CD4-positive, alpha-beta T cell treated with Interleukin-12 subunit alpha and Interleukin-12 subunit beta, for 1 hour (primary cell): ENCODE results near the gene CLIP2.
"Not testable (repeated sequence)": the region's sequence is repeated elsewhere in the genome, so short reads cannot be mapped to it uniquely, and the experiment has no call there.

Experiments
- DNase-seq: peaks from one replicate; pipeline ENCODE4 v3.0.0-alpha.2; 2020

Gene CLIP2

DNA sequence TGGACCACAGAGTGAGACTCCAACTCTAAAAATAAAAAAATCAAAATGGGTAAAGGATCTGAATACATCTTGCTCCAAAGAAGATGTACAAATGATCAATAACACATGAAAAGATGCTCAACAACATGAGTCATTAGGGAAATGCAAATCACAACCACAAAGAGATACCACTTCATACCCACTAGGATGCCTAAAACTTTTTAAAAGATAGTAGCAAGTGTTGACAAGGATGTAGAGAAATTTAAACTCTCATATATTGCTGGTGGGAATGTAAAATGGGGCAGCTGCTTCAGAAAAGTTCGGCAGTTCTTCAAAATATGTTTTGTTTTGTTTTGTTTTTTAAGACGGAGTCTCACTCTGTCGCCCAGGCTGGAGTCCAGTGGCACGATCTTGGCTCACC, 118.8 kb downstream of the CLIP2 start:
- no peak for DNase-seq

GRCh38 chr7:74409571-74409970, 120.4 kb downstream of the CLIP2 start:
- DNase-seq = no peak

DNA sequence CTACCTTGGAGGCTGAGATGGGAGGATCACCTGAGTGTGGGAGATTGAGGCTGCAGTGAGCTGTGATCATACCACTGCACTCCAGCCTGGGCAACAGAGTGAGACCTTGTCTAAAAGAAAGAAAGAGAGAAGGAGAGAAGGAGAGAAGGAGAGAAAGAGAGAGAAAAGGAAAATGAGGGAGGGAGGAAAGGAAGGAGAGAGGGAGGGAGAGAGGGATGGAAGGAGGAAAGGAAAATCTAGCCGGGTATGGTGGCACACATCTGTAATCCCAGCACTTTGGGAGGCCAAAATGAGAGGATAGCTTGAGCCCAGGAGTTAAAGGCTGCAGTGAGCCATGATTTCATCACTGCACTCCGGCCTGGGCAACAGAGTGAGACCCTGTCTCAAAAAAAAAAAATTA, 121.6 kb downstream of the CLIP2 start:
- no peak for DNase-seq

- DNase-seq = not testable (repeated sequence)
Measured at GRCh38 chr7:74411571-74411970, 122.4 kb downstream of the CLIP2 start.

DNA sequence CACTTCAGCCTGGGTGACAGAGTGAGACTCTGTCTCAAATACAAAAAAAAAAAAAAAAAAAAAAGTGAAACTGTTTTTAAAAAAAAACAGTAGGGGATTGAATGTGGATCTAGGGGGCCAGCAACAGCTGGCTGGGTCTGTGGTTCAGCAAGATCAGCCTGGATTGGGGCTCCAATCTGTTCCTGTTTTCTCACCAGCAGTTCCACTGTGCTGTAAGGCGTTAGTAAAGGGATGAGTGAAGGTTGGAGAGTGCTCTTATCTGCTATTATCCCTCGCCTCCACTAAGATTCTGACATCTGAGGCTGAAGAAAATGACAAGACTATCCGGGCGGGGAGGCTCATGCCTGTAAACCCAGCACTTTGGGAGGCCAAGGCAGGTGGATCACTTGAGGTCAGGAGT, 122.8 kb downstream of the CLIP2 start:
- no peak for DNase-seq

GRCh38 chr7:74412603-74413002, 123.4 kb downstream of the CLIP2 start:
- no peak for DNase-seq

GRCh38 chr7:74414595-74415333, 125.6 kb downstream of the CLIP2 start:
- not testable (repeated sequence) for DNase-seq

DNA sequence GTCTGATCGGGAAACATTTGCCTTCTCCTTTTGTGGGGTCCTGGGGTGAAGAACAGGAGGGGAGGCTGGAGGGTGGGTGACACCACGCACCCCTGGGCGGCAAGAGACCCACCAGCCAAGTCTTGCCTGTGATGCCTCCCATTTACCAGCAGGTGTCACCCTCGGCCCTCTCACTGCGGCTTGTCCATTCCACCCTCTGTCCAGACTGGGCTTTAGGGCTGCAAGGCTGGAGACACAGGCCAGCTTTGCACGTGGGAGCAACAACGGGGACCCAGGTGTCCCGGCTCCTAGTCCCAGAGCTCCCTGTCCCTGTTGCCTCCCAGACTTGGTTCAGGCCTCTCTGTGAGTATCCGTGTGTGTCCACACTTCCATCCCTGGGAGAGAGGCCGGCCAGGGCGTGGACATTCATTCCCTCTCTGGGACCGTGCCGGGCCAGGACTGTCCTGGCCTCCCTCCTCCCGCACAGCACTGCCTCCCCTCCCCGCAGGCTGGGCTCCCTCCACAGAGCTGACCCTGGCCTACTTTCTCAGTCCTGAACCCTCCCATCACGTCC, 128.3 kb downstream of the CLIP2 start:
- peak; percentile 57 for DNase-seq

DNA sequence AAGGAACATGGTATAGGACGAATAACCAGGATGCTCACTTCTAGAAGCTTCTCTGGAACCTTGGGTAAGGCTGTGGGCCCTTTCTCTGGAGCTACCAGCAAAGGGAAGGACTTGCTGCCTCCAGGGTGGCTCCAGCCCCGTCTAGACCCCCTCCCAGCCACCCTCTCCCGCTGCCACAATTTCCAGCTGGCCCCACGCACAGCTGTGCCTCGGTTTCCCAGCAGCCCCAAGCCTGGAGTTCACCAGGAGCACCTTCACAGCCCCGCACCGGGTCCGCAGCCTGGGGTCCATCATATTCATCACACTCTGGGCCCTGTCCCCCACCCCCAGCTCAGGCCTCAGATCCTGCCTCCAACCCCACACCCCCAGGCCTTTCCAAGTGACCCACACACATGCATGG, 128.9 kb downstream of the CLIP2 start:
- DNase-seq = no peak

- no peak for DNase-seq
Measured at GRCh38 chr7:74418538-74418937, 129.3 kb downstream of the CLIP2 start.

- DNase-seq = not testable (repeated sequence)
Measured at GRCh38 chr7:74419232-74419631, 130.0 kb downstream of the CLIP2 start.

- no peak for DNase-seq
Measured at GRCh38 chr7:74420006-74420405, 130.8 kb downstream of the CLIP2 start.

GRCh38 chr7:74424291-74424880, 135.2 kb downstream of the CLIP2 start:
- no peak for DNase-seq

DNA sequence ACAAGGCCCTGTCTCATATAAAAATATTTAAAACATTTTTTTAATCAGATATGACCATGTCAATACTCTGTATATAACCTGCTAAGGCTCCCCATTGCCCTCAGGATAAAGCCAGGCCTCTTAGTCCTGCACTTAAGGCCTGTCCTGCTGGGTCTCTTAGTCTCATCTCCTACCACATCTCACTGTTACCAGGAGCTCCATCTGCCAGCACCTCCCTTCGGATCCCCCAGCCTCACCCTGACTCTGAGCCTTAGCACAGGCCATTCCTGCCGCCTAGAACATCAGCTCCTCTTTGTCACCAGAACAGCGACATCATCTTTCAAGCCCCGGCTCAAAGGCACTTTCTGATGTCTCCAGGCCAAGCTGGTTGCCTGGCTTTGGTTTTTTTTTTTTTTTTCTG, 138.8 kb downstream of the CLIP2 start:
- no peak for DNase-seq

- DNase-seq = no peak
Measured at GRCh38 chr7:74429153-74429747, 140.0 kb downstream of the CLIP2 start.

DNA sequence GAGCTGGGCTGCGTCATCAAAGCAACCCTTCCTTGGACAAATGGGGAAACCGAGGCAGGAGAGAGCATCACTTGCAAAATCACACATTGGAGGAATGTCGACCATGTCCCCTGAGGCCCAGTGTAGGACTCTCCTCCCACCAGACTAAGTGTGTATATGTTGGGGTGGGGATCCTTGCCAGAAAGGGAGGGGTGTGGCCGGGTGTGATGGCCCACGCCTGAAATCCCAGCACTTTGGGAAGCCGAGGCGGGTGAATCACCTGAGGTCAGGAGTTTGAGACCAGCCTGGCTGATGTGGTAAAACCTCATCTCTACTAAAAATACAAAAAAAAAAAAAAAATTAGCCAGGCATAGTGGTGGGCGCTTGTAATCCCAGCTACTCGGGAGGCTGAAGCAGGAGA, 141.2 kb downstream of the CLIP2 start:
- not testable (repeated sequence) for DNase-seq

GRCh38 chr7:74430961-74431466, 141.8 kb downstream of the CLIP2 start:
- no peak for DNase-seq

- not testable (repeated sequence) for DNase-seq
Measured at GRCh38 chr7:74437291-74437571, 148.0 kb downstream of the CLIP2 start.

DNA sequence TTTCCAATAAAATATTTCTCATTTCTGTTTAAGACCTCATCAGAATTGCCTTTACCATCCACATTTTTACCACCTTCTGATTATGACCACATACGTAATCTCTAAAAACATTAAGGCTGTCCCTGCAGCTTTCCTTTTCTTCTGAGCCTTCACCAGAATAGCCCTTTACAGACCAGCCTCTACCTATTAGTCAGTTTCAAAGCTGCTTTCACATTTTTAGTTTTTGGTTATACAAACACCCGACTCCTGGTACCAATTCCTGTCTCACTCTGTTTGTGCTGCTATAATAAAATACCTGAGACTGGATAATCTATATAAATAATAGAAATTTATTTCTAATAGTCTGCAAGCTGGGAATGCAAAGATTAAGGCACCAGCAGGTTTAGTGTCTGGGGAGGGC, 149.1 kb downstream of the CLIP2 start:
- no peak for DNase-seq

DNA sequence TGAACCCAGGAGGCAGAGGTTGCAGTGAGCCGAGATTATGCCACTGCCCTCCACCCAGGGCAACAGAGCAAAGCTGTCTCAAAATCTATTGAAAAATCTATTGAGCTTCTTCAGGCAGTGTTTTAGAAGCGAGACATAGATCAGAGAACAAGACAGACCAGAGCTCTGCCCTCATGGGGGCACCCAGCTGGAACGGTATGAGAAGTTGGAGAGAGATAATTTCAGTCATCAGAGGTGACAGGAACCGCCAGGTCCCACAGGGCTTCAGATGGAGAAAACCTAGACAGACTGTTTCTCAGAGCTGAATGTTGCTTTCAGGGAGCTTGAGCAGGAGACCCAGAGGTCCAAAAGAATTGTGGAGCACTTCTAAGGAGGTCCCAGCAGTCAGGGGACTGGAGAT, 150.3 kb downstream of the CLIP2 start:
- DNase-seq = no peak

GRCh38 chr7:74440143-74440542, 150.9 kb downstream of the CLIP2 start:
- DNase-seq = not testable (repeated sequence)

- no peak for DNase-seq
Measured at GRCh38 chr7:74441801-74442200, 152.6 kb downstream of the CLIP2 start.

DNA sequence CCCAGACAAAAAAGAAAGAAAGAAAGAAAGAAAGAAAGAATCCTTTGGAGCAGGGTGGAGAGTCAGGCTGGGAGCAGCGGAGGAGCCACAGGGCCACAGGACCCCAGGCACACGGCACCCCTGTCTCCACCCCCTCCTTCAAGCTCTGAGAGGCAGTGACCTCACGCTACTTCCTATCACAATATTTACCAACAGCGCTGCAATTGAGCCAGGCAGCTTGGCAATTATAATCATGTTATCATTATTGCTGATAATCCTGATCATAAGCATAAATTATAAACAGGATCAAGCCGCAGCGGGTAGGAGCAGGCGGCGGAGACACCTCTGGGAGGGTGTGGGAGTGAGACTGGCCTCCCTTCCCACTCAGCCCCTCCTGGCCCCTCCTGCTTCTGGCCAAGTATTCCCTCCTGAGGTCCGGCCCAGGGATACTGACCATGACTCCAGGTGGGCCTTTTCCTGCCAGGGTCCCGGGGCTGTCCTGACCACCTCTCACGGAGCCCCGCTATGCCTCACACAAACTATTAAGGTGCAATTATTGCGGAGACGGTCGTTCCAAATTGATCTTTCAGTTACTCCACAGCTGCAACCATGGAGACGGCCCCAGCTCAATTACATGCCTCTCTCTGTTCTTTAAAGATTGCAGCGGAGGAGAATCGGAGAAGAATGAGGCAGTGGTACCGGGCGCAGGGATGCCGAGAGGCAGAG, 154.5 kb downstream of the CLIP2 start:
- no peak for DNase-seq
